H1 (cell line): ENCODE results near the gene HOXD10. TPM values are rescaled to one million over a fixed set of nuclear protein-coding genes. Genes with fewer than 3 reads are reported as not detected.
A peak's percentile ranks its signal among the peaks of the same experiment; 100 is the strongest.

Experiments
- CTCF ChIA-PET: fragments of 300-600 bp; sonication (Branson Sonifier 250); formaldehyde crosslinking; loops from one replicate; lab custom pipeline; 2021; ENCODE audit not compliant: partially characterized antibody; lab: Charles Lee
- POLR2A ChIA-PET: fragments of 300-600 bp; sonication (Branson Sonifier 250); formaldehyde crosslinking; loops from one replicate; lab custom pipeline; 2021; ENCODE audit warnings: inconsistent platforms; ENCODE audit not compliant: partially characterized antibody; lab: Charles Lee
- DNase-seq, 2 experiments: peaks; one replicate each; pipeline versions ENCODE4 v3.0.0 to v3.0.0-alpha.2; 2010 to 2022; ENCODE audit warnings: low spot score in 2 of 2, low read depth in 1 of 2, mixed read lengths in 1 of 2
- FAIRE-seq: peaks from 2 replicates; lab custom pipeline; 2011; peaks lifted over from hg19 to GRCh38; lab: Jason Lieb, UNC
- H2AFZ ChIP-seq: 2 replicates; pipeline ENCODE4 v1.8.1; 2012; ENCODE audit warnings: low read length, inconsistent platforms
- H2AK5ac ChIP-seq: 2 replicates; pipeline ENCODE4 v1.6.1; 2013; ENCODE audit warnings: low read depth, low read length
- H2BK120ac ChIP-seq: replicated peaks from 2 replicates; pipeline ENCODE3; 2013; ENCODE audit warnings: low read depth, low read length, inconsistent platforms
- H2BK12ac ChIP-seq: 2 replicates; pipeline ENCODE4 v1.6.1; 2013; ENCODE audit warnings: low read depth, low read length
- H2BK15ac ChIP-seq: 2 replicates; pipeline ENCODE4 v1.6.1; 2013; ENCODE audit warnings: low read length
- H2BK20ac ChIP-seq: 2 replicates; pipeline ENCODE4 v1.6.1; 2013; ENCODE audit warnings: low read length
- H2BK5ac ChIP-seq: 2 replicates; pipeline ENCODE4 v1.6.1; 2013; ENCODE audit warnings: low read depth, low read length
- H3K14ac ChIP-seq: 2 replicates; pipeline ENCODE4 v1.6.1; 2013; ENCODE audit warnings: inconsistent platforms; ENCODE audit not compliant: insufficient read length
- H3K18ac ChIP-seq: 2 replicates; pipeline ENCODE4 v1.6.1; 2013; ENCODE audit warnings: low read length; ENCODE audit errors: extremely low read depth
- H3K23ac ChIP-seq: 2 replicates; pipeline ENCODE4 v1.6.1; 2013; ENCODE audit warnings: inconsistent platforms; ENCODE audit not compliant: insufficient read length
- H3K23me2 ChIP-seq: 2 replicates; pipeline ENCODE4 v1.6.1; 2013; ENCODE audit warnings: low read depth, low read length
- H3K27ac ChIP-seq: 2 replicates; pipeline ENCODE4 v1.6.1; 2011; ENCODE audit warnings: low read depth, low read length, inconsistent platforms
- H3K27me3 ChIP-seq, 4 experiments: replicated peaks in 1 of 4; 1 replicate in 1 of 4; 2 replicates in 3 of 4; pipeline versions ENCODE4 v1.6.1 to v1.8.1; 2011 to 2013; ENCODE audit warnings: low read length in 3 of 4, mild to moderate bottlenecking in 3 of 4, inconsistent platforms in 2 of 4, mixed read lengths in 2 of 4, moderate library complexity in 1 of 4; ENCODE audit not compliant: control insufficient read depth in 3 of 4, insufficient read depth in 3 of 4; ENCODE audit errors: extremely low read depth in 1 of 4
- H3K36me3 ChIP-seq, 4 experiments: 2 replicates each; pipeline versions ENCODE4 v1.6.1 to v1.8.1; 2011 to 2013; ENCODE audit warnings: mild to moderate bottlenecking in 4 of 4, low read length in 3 of 4, moderate library complexity in 2 of 4, control low read depth in 1 of 4, inconsistent platforms in 1 of 4; ENCODE audit not compliant: insufficient read depth in 4 of 4, control insufficient read depth in 2 of 4
- H3K4ac ChIP-seq: replicated peaks from 2 replicates; pipeline ENCODE3; 2013; ENCODE audit warnings: low read length, low read depth, mixed read lengths, inconsistent platforms; ENCODE audit not compliant: insufficient read length
- H3K4me1 ChIP-seq, 4 experiments: replicated peaks in 1 of 4; 1 replicate in 1 of 4; 2 replicates in 3 of 4; pipeline versions ENCODE4 v1.6.1 to v1.8.1; 2011 to 2013; ENCODE audit warnings: low read length in 3 of 4, inconsistent platforms in 2 of 4, mixed read lengths in 1 of 4; ENCODE audit not compliant: insufficient read depth in 4 of 4, control insufficient read depth in 3 of 4
- H3K4me2 ChIP-seq, 2 experiments: 2 replicates each; pipeline versions ENCODE4 v1.6.1 to v1.8.1; 2011 to 2013; ENCODE audit warnings: low read depth in 2 of 2, low read length in 2 of 2, control low read depth in 1 of 2, inconsistent platforms in 1 of 2, mild to moderate bottlenecking in 1 of 2; ENCODE audit not compliant: insufficient read depth in 1 of 2
- H3K4me3 ChIP-seq, 4 experiments: fragments of 200-600, 300-600 bp in 1 of 4; sonication (generic), shearing (Covaris generic), sonication (Bioruptor Twin) in 1 of 4; 2 replicates each; pipeline versions ENCODE4 v1.5.1 to v1.8.1; 2011 to 2016; ENCODE audit warnings: low read length in 4 of 4, low read depth in 3 of 4, control low read depth in 2 of 4, inconsistent platforms in 2 of 4, mild to moderate bottlenecking in 2 of 4, mixed read lengths in 1 of 4, moderate library complexity in 1 of 4; ENCODE audit not compliant: insufficient read depth in 2 of 4; ENCODE audit errors: extremely low read depth in 1 of 4
- H3K56ac ChIP-seq: replicated peaks from 2 replicates; pipeline ENCODE3; 2013; ENCODE audit warnings: low read depth, mild to moderate bottlenecking, mixed read lengths, low read length, inconsistent platforms; ENCODE audit not compliant: insufficient read length
- H3K79me1 ChIP-seq: 2 replicates; pipeline ENCODE4 v1.6.1; 2013; ENCODE audit warnings: low read depth, low read length, control low read depth
- H3K79me2 ChIP-seq, 2 experiments: 2 replicates each; pipeline versions ENCODE4 v1.6.1 to v1.8.1; 2012 to 2013; ENCODE audit warnings: low read length in 2 of 2, mild to moderate bottlenecking in 2 of 2, inconsistent platforms in 1 of 2; ENCODE audit not compliant: insufficient read depth in 2 of 2, control insufficient read depth in 1 of 2
- H3K9ac ChIP-seq, 4 experiments: replicated peaks in 1 of 4; 1 replicate in 1 of 4; 2 replicates in 3 of 4; pipeline versions ENCODE4 v1.6.1 to v1.8.1; 2011 to 2013; ENCODE audit warnings: low read depth in 3 of 4, low read length in 3 of 4, control low read depth in 2 of 4, mild to moderate bottlenecking in 2 of 4, moderate library complexity in 2 of 4, inconsistent platforms in 1 of 4; ENCODE audit errors: extremely low read depth in 1 of 4
- H3K9me3 ChIP-seq, 2 experiments: 2 replicates each; pipeline versions ENCODE4 v1.6.1 to v1.8.1; 2012 to 2013; ENCODE audit warnings: mild to moderate bottlenecking in 2 of 2, moderate library complexity in 2 of 2, control low read depth in 1 of 2, inconsistent platforms in 1 of 2, low read depth in 1 of 2, low read length in 1 of 2, mixed read lengths in 1 of 2; ENCODE audit not compliant: insufficient read depth in 2 of 2
- H4K20me1 ChIP-seq, 2 experiments: replicated peaks in 1 of 2; 2 replicates each; pipeline versions ENCODE3 to v1.8.1; 2011 to 2013; ENCODE audit warnings: inconsistent platforms in 2 of 2, low read length in 2 of 2, mild to moderate bottlenecking in 1 of 2; ENCODE audit not compliant: insufficient read depth in 2 of 2, control insufficient read depth in 1 of 2
- H4K5ac ChIP-seq: 2 replicates; pipeline ENCODE4 v1.6.1; 2013; ENCODE audit warnings: low read length, low read depth, mixed read lengths, inconsistent platforms; ENCODE audit not compliant: insufficient read length
- H4K8ac ChIP-seq: 2 replicates; pipeline ENCODE4 v1.8.0; 2013; ENCODE audit warnings: mild to moderate bottlenecking, moderate library complexity, low read length, inconsistent platforms; ENCODE audit not compliant: insufficient read depth; ENCODE audit errors: extremely low read depth
- H4K91ac ChIP-seq: replicated peaks from 2 replicates; pipeline ENCODE3; 2013; ENCODE audit warnings: low read length, mixed read lengths, inconsistent platforms; ENCODE audit not compliant: insufficient read length
- ASH2L ChIP-seq: fragments of 200-600, 300-600 bp; sonication (generic); IDR thresholded peaks from one replicate; pipeline ENCODE4 v1.7.1; 2017; ENCODE audit warnings: low read length
- GTF2F1 ChIP-seq: IDR thresholded peaks from 2 replicates; pipeline ENCODE4 v1.6.1; 2012; ENCODE audit warnings: low read depth, low read length, improper control_type of control experiment, borderline replicate concordance
- HDAC2 ChIP-seq, 2 experiments: fragments of 300-600 bp in 1 of 2; sonication (generic) in 1 of 2; IDR thresholded peaks; 2 replicates each; pipeline ENCODE4 v1.6.1; 2011 to 2012; ENCODE audit warnings: low read depth in 2 of 2, low read length in 2 of 2, mild to moderate bottlenecking in 2 of 2, moderate library complexity in 2 of 2, borderline replicate concordance in 1 of 2, inconsistent platforms in 1 of 2
- NRF1 ChIP-seq: IDR thresholded peaks from 2 replicates; pipeline ENCODE4 v1.6.1; 2011; ENCODE audit warnings: mild to moderate bottlenecking, low read depth, low read length, improper control_type of control experiment
- POU5F1 ChIP-seq: IDR thresholded peaks from 2 replicates; pipeline ENCODE4 v1.6.1; 2011; ENCODE audit warnings: low read depth, mild to moderate bottlenecking, low read length, moderate library complexity
- RBBP5 ChIP-seq: IDR thresholded peaks from 2 replicates; pipeline ENCODE4 v1.7.1; 2012; ENCODE audit warnings: low read depth, mild to moderate bottlenecking, inconsistent platforms, low read length, moderate library complexity, borderline replicate concordance
- RFX5 ChIP-seq: IDR thresholded peaks from 2 replicates; pipeline ENCODE4 v1.6.1; 2011; ENCODE audit warnings: low read depth, low read length, improper control_type of control experiment, borderline replicate concordance
- TBP ChIP-seq: IDR thresholded peaks from 2 replicates; pipeline ENCODE4 v1.6.1; 2011; ENCODE audit warnings: low read depth, low read length, improper control_type of control experiment
- TEAD4 ChIP-seq: IDR thresholded peaks from 2 replicates; pipeline ENCODE4 v1.6.1; 2012; ENCODE audit warnings: low read depth, low read length, inconsistent platforms, mixed read lengths
- WGBS, 2 experiments: shearing (Covaris generic) in 1 of 2; methylation state at CpG; one replicate each; pipeline versions ENCODE4 v1.1.6 to v1.1.7; 2013 to 2015; ENCODE audit warnings: low lambda C conversion rate in 2 of 2, mixed read lengths in 2 of 2, inconsistent platforms in 1 of 2, low coverage in 1 of 2, missing lambda C conversion rate in 1 of 2; ENCODE audit not compliant: insufficient replicate concordance in 2 of 2, insufficient coverage in 1 of 2, insufficient read length in 1 of 2; ENCODE audit errors: extremely low coverage in 1 of 2, missing lambda C conversion rate in 1 of 2; 5-methylcytosine and 5-hydroxymethylcytosine counted together
- polyA plus RNA-seq, 7 experiments: library from polyadenylated mRNA; depleted of rRNA in 3 of 7; stranded (reverse) in 5 of 7; unstranded in 2 of 7; fragments of >200 nt in 5 of 7; fragments of 200-250 nt in 2 of 7; gene quantifications; 1 replicate in 5 of 7; 2 replicates in 1 of 7; 4 replicates in 1 of 7; pipeline versions ENCODE4 v1.2.1 to v1.2.3, GENCODE V29; 2011 to 2013; ENCODE audit warnings: missing spikeins in 2 of 7, mixed read lengths in 2 of 7
- total RNA-seq: library from RNA; stranded (reverse); fragmentation: NEBNext Ultra II Directional; extraction: Animal tissue kit (Norgen Biotek cat#: 25700); gene quantifications from 2 replicates; pipeline ENCODE4 v1.2.1, GENCODE V29; 2021
- TF ChIP-seq, protein P1 (sequence below): IDR thresholded peaks from 2 replicates; pipeline ENCODE4 v1.6.1; 2011; ENCODE audit warnings: low read depth, mild to moderate bottlenecking, low read length; ENCODE audit not compliant: insufficient read depth
- TF ChIP-seq, protein P2 (sequence below): IDR thresholded peaks from 2 replicates; pipeline ENCODE4 v1.6.1; 2012; ENCODE audit warnings: inconsistent platforms

Gene HOXD10
- total and polyA plus RNA-seq, 2 of the 8 experiments (the other 6 are each of a cell fraction or from before 2014, with no cell fraction given), result not detected

DNA sequence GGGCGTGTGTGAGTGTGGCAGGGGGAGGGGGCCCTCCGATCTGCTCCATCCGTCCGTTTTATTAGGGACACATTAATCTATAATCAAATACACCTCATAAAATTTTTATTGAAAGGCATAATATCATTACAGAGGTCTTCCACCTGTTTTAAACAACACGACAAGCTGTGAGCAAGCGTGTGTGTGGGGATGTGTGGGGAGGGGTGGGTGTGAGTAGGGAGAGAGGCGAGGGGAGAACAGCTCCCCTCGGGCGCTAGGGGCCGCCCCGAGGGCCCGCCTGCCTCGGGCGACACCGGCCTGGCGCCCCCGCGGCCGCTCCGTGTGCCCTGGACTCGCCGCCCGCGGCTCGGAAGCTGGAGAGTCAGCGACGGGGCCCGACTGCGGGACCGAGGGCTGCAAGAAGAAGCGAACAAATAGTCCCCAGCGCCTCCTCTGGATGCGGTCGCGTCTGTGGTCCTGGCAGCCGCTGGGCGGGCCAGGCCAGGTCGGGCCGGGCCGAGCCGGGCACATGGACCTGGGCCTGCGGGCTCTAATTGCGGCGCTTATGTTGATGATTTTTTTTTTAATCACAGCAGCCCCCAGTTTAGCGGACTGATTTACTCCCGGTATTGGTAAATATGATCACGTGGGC, 5.6 kb downstream of the HOXD10 start:
- no peaks in the 10 kb centered on the region for H3K79me1 ChIP-seq
- H3K4me3 ChIP-seq, result peak overlapping the region; percentile 9 to 49 (median 19); a peak in 6 of 8 replicates
- ChIA-PET CTCF (interaction anchor here (1.3 to 4.7 kb wide), 9 partner anchors 8 to 1026 kb away, joined by 3 to 42 read pairs (median 11); partner anchors contain the start of gene HOXD8), POLR2A (no interaction called here)
- peaks cover 2% of the 10 kb centered on the region; the same call in 1 of the 2 replicates for H3K23me2 ChIP-seq
- H3K14ac ChIP-seq, result no peak overlapping the region
- H3K18ac ChIP-seq, result no peak overlapping the region; the same call in 1 of the 2 replicates
- H3K4me1 ChIP-seq, result peaks cover 0 to 10% (median 5%) of the 10 kb centered on the region in 4 experiments; a peak in 3 of 7 replicates
- H4K91ac ChIP-seq, result no peak overlapping the region
- H2AFZ ChIP-seq, result no peak overlapping the region
- no peak overlapping the region for H2AK5ac ChIP-seq
- 6% methylated on average over 13 of the region's 47 CpGs; no CpG with 5 or more reads in 1 of the 2 experiments for WGBS, 2 experiments
- H3K27ac ChIP-seq, result no peak overlapping the region
- no peak overlapping the region for H2BK120ac ChIP-seq
- no peak for DNase-seq
- no peak overlapping the region for H2BK12ac ChIP-seq
- no peak overlapping the region for H2BK20ac ChIP-seq
- peaks cover 0 to 4% of the 10 kb centered on the region in 2 experiments; a peak in 1 of 4 replicates for H3K9me3 ChIP-seq
- no peak overlapping the region for H4K8ac ChIP-seq
- peaks cover 94 to 100% (median 99%) of the 10 kb centered on the region in 4 experiments for H3K27me3 ChIP-seq
- peaks cover 21 to 38% of the 10 kb centered on the region in 2 experiments for H4K20me1 ChIP-seq
- no peak overlapping the region for H3K56ac ChIP-seq
- no peak overlapping the region for H3K23ac ChIP-seq
- no peak for FAIRE-seq
- no peak overlapping the region for H4K5ac ChIP-seq
- H2BK15ac ChIP-seq, result no peak overlapping the region
- no peaks in the 10 kb centered on the region for H3K79me2 ChIP-seq
- peak overlapping the region; percentile 56 to 84; a peak in 3 of 4 replicates for H3K4me2 ChIP-seq
- H3K4ac ChIP-seq, result no peak overlapping the region
- H2BK5ac ChIP-seq, result no peak overlapping the region
- H3K36me3 ChIP-seq, result peaks cover 0 to 26% (median 0%) of the 10 kb centered on the region in 4 experiments; a peak in 1 of 8 replicates
- H3K9ac ChIP-seq, result no peak overlapping the region
- TF ChIP-seq ASH2L (no peak), NRF1 (no peak), TEAD4 (no peak), POU5F1 (no peak), GTF2F1 (no peak), RBBP5 (no peak), HDAC2 (IDR thresholded peaks at IDR 0.05; ENCODE audit: borderline replicate concordance in 1 of 2, low read depth in 2 of 2, low read length in 2 of 2) (no peak), RFX5 (no peak), TBP (no peak)
- TF ChIP-seq, protein P1, sequence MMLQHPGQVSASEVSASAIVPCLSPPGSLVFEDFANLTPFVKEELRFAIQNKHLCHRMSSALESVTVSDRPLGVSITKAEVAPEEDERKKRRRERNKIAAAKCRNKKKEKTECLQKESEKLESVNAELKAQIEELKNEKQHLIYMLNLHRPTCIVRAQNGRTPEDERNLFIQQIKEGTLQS, result 0 out of 2 replicates have a peak, but pooled peaks have one; percentile 63
- TF ChIP-seq, protein P2, sequence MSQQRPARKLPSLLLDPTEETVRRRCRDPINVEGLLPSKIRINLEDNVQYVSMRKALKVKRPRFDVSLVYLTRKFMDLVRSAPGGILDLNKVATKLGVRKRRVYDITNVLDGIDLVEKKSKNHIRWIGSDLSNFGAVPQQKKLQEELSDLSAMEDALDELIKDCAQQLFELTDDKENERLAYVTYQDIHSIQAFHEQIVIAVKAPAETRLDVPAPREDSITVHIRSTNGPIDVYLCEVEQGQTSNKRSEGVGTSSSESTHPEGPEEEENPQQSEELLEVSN, result no peak
